Right lobe of liver (tissue), 4 donors: ENCODE results near the gene PPIE.
"Not testable (repeated sequence)": the region's sequence is repeated elsewhere in the genome, so short reads cannot be mapped to it uniquely, and the experiment has no call there.

Experiments used
- POLR2A ChIP-seq: fragments of 450-650 bp; IDR thresholded peaks from one replicate; pipeline ENCODE4 v1.6.1; 2017; ENCODE audit warnings: antibody characterized with exemption, mild to moderate bottlenecking
- TF ChIP-seq, protein P1 (sequence below), 4 donors: fragments of 200-600 bp in 3 of 4; fragments of 450-650 bp in 1 of 4; IDR thresholded peaks; one replicate each; pipeline versions ENCODE4 v1.5.1 to v1.8.0; 2016 to 2022; ENCODE audit warnings: antibody characterized with exemption in 4 of 4, mild to moderate bottlenecking in 2 of 4
- donor health status: DM: no; HTN: no; CAD: no.
- donor health status: DM: no; HTN: no; CAD: no.
- donor health status: DM: no; HTN: yes; CAD: no.

DNA sequence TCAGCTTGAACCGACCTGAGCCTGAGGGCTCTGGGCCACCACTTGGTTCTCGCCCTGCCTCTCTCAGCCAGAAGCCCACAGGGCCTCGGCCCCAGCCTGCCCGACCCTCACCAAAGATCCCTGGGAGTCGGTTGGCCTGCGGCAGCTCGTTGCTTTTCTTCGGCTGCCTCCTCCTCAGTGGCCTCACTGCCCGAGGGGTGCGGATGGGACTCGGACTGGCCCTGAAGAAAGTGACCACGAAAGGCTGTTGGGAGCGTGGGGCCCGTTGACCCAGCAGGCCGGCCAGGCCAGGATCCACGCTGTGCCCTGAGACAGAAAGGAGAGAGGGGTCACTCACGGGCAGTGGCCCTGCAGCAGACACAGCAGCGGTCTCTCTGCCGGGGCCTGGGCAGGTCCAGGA lies 25.8 kb downstream of the PPIE start:
- TF ChIP-seq, protein P1, sequence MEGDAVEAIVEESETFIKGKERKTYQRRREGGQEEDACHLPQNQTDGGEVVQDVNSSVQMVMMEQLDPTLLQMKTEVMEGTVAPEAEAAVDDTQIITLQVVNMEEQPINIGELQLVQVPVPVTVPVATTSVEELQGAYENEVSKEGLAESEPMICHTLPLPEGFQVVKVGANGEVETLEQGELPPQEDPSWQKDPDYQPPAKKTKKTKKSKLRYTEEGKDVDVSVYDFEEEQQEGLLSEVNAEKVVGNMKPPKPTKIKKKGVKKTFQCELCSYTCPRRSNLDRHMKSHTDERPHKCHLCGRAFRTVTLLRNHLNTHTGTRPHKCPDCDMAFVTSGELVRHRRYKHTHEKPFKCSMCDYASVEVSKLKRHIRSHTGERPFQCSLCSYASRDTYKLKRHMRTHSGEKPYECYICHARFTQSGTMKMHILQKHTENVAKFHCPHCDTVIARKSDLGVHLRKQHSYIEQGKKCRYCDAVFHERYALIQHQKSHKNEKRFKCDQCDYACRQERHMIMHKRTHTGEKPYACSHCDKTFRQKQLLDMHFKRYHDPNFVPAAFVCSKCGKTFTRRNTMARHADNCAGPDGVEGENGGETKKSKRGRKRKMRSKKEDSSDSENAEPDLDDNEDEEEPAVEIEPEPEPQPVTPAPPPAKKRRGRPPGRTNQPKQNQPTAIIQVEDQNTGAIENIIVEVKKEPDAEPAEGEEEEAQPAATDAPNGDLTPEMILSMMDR (IDR thresholded peaks at IDR 0.05): not testable (repeated sequence)
- not testable (repeated sequence) for TF ChIP-seq POLR2A
